Activated T-helper 1 cell treated with anti-CD3 and anti-CD28 coated beads, Interleukin-2, amount 50 U/mL, for 16 hours (primary cell): Measurements from ENCODE around the gene NDUFS8.

Experiments
- DNase-seq, 2 donors: peaks; one replicate each; pipeline ENCODE4 v3.0.0-alpha.2; 2020; ENCODE audit warnings: low read depth in 1 of 2, low spot score in 1 of 2

Gene NDUFS8

DNA sequence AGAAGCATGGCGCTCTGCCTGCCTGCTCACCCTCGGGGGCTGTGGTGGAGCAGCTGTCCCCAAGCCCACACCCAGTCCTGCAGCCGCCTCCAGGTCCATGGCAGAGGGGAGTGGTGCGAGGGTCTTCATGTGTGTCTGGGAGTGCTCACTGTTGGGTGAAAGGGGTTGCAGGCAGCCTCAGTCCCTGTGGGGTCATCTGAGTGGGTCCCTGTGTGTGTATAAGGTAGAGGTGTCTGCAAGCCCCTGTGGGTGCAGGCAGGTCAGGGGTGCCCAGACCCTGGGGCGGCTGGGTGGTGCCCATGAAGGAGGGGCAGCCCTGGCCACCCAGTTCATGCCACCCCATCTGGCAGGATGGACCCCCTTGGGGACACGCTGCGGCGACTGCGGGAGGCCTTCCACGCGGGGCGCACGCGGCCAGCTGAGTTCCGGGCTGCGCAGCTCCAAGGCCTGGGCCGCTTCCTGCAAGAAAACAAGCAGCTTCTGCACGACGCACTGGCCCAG lies 15.5 kb upstream of the NDUFS8 start:
- no peak for DNase-seq

- DNase-seq: no peak
Observed at GRCh38 chr11:68015467-68015866, 15.0 kb upstream of the NDUFS8 start.

DNA sequence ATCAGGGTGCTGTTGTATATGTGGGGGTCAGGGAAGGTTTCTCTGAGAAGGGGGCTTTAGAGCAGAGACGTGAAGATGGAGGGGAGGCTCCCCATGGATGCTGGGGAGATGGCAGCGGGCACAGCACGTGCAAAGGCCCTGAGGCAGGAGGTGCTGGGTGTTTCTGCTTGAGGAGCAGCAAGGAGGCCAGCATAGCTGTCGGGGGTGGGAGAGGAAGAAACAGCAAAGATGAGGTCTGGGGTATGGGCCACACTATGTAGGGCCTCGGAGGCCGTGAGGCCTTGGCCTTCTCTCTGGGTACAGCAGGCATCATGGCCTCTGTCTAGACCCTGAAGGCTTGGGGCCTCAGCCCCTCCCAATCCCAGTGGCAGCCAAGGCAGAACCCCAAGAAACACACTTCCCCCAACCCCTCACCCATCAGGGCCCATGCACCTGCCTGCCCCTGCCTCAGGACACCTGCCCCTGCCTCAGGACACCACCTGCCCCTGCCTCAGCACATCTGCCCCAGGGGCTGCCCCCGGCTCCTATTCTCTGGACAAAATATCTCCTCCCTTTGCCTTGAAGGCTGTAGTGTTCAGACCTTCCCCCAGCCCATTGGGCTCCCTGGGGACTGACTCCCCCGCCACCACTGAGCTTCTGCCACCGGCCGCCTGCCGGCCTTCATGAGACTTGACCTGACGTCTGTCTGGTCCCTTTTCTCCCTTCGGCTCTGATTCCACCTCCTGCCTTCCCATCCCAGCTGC lies 14.1 kb upstream of the NDUFS8 start:
- no peak for DNase-seq

DNA sequence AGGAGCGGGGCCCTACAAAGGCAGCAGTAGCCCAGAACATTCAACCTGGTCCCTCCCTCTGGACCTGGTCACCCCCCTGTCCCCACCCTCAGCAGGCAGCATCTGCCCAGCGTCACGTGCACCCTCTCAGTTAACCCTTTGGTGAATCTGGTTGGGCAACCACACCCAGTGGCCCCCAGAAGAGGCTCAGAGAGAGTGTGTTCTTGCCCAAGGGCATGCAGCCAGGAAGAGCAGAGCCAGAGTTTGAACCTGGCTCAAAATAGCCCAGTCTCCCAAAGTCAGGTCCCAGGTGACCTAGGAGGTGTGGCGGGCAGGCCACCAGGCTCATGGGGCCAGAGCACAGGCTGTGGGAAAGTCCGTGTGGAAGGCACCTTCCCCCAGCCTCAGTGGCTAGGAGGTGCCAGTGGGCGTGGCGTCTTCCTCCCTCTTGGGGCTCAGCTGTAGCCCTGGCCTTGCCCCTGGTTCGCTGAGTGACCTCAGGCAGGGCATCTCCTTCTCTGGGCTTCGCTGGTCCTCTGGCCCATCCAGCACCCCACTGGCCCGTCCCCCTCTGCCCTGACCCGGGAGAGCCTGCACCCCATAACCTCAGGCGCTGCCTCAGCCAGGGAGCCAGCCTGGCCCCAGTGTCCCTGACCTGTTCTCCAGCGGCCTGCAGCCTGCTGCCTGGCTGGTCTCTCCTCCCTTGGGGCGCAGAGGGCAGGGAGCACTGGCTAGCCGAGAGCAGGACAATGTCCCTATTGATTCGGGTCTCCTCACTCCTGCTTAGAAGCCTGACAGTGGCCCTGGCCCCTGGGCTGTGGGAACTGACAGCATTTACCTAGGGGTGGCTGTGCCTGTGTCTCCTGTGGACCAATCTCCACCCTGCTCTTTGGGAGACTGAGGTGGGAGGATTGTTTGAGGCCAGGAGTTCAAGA lies 13.3 kb upstream of the NDUFS8 start:
- no peak for DNase-seq

- DNase-seq: no peak
Observed at GRCh38 chr11:68017980-68018729, 12.3 kb upstream of the NDUFS8 start.

DNA sequence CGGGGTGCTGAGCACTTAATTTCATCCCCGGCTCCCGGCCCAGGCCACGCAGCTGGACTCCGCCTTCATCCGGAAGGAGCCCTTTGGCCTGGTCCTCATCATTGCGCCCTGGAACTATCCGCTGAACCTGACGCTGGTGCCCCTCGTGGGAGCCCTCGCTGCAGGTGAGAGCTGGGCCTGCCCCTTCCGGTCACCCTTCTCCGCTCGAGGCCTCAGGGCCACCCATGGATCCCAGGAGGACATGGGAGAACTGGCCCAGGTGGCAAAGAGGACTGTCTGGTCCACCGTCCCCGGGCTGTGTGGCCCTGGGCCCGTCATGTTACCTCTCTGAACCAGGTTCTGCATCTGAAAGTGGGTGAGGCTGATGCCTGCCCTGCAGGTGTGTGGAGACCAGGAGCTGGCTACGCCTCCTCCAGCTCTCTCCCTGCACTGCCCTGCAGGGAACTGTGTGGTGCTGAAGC lies 11.7 kb upstream of the NDUFS8 start:
- DNase-seq: no peak

DNA sequence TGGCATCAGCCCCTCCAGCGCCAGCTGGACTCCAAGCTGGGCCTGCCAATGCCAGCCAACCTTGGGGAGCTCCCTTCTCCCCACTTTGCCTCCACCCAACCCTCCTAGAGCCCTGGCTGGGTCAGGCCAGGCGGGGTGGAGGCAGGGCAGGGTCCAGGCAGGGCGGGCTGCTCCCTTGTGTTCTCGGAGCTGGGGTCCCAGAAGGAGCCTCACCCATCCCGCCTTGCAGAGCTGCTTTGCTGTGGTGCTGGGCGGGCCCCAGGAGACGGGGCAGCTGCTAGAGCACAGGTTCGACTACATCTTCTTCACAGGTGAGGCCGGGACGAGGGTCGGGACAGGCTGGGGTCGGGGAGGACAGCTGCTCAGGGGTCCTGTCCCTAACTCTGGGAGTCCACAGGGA lies 11.0 kb upstream of the NDUFS8 start:
- no peak for DNase-seq

DNA sequence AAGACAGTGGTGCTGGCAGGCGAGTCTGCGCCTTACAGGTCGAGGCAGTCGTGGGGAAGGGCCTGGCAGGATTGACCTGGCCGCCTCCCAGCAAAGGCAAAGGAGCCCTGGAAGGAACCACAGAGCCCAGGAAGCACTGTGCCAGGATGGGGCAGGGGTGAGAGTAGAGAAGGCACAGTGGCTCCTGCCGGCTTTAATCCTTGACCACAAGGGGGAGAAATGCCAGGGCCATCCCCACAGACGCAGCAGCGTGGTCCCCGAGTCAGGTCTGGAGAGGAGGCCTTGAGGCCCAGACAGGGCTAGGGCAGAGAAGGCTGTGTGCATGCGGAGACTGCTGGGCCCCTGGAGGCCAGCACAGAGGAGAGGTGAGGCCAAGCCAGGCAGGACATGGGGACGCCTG lies 9.9 kb upstream of the NDUFS8 start:
- no peak for DNase-seq

DNA sequence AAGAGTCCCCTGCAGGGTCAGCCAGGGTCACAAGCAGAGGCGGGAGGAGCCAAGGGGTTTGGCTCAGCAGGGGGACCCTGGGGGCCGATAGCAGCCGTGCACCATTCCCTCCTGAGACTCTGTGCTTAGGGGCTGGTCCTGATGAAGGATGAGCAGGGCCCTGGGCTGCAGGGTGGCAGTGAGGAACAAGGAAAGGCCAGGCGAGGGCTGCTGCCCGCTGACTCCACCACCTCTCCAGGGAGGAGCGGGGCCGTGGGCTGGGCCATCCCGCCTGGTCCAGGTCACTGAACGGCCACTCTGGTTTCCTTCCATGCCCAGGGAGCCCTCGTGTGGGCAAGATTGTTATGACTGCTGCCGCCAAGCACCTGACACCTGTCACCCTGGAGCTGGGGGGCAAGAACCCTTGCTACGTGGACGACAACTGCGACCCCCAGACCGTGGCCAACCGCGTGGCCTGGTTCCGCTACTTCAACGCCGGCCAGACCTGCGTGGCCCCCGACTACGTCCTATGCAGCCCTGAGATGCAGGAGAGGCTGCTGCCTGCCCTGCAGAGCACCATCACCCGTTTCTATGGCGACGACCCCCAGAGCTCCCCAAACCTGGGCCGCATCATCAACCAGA lies 9.2 kb upstream of the NDUFS8 start:
- DNase-seq: no peak

- no peak for DNase-seq
Observed at GRCh38 chr11:68022531-68022930, 8.0 kb upstream of the NDUFS8 start.

DNA sequence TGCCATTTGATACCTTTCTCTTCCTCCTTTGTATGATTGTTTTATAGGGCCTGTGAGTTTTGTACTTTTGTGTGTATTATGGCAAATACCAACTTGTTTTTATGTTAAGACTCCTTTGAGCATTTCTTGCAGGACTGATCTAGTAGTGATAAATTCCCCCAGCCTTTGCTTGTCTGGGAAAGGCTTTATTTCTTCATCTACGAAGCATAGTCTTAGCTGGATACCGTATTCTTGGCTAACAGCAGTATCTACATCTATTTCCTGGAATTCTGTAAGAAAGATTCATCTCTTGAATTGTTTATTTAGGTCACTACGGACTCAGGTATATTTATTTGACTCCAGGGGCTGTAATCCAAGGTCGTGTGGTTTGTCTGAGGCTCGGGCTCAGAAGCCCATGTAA lies 6.0 kb upstream of the NDUFS8 start:
- no peak for DNase-seq

- DNase-seq: no peak
Observed at GRCh38 chr11:68025047-68025446, 5.4 kb upstream of the NDUFS8 start.

DNA sequence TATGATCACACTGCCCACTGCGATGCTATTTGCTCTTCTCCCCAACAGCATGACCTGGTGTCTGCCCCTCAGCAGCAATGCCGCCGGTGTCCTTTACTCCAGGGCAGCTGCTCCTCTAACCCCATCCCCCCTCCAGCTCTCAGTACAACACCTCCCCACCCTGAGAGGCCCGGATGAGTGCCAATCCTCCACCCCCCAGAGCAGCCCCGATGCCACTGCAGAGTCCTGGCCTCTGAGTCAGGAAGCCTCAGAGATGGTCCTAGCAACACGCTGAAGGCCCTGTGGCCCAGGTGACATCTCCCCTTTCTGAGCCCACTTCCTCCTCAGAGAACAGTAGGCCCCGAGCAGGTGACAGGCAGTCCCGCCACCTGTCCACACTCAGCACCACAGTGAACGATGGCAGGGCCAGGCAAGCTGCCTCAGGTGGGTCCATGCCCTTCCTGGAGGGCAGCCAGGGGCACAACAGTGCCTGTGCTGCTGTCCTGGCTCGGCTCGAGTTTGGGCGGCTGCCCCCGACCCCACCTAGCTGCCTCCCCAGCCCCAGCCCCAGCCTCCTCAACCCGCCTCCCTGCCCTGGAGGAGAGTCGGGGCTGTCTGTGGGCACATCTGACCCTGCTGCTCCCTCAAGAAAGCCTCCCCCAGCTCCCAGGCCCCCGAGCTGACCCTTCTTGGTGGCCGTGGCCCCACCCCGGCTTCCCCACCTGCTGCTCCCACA lies 3.9 kb upstream of the NDUFS8 start:
- no peak for DNase-seq

DNA sequence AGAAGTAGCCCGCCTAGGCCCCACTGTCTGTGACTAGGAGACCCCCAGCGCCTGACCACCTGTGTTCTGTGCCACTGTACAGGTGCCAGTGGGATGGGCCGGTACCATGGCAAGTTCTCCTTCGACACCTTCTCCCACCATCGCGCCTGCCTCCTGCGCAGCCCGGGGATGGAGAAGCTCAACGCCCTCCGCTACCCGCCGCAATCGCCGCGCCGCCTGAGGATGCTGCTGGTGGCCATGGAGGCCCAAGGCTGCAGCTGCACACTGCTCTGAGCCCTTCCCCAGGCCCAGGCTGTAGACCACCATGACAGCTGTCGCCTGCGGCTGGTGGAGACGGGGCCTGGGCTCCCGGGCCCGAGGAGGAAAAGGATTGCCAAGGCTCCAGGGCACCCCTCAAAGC lies 2.8 kb upstream of the NDUFS8 start:
- DNase-seq: no peak

DNA sequence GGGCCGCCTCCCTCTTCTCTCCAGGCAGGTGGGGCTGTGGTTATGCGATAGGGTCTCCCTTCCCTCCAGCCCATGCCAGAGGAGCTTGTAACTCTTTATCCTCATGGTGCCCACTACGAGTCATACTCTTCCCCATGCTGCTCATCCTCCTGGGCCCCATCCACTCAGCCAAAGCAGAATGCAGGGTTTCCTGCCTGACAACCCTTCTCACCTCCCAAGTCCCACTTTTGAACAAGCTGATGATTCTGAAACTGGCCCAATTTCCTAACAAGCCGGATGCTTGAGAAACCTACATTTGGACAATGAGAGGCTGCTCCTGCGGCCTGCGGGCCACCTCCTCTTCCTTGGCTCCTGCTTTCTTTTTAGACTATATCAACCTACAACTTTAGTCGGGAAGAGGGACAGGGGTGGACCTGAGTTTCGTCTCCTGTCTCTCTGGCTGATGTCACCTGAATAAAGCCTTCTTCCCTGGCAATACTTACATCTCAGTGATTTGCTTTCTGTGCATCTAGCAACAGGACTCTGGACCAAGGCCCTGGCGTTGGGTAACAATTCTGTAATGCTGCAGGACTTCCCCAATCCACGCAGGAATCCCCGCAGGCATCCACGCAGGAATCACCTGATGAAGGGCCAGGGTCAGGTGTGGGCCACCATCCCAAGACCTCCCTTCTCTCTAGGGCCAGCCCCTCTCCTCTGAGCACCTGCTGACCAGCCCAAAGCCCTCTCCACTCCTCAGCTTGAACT lies 1.5 kb upstream of the NDUFS8 start:
- DNase-seq: no peak

DNA sequence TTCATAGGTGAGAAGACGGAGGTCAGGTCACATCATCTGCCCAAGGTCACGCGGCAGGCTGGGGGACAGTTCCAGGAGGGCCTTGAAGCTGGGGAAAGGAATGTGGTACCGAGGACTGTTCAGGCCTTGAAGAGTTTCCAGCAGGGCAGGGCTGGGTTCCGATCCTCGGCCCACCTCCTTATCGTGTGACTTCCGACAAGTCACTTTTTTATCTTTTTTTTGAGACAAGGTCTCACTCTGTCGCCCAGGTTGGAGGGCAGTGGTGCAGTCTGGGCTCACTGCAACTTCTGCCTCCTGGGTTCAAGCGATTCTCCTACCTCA lies 623 bp downstream of the NDUFS8 start:
- no peak for DNase-seq

DNA sequence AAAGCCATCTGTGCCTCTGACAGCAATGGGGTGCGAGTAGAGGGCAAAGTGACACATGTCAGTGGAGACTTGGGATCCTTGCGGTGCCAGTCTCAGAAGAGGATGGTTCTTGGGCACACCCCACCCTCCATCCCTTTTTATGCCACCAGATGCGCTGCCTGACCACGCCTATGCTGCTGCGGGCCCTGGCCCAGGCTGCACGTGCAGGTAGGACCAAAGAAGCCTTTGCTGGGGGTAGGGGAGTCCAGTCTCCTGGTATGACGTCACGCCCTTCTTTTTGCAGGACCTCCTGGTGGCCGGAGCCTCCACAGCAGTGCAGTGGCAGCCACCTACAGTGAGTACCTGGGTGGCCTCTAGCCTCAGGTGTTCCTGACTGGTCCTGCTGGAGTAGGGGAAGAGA lies 1.5 kb downstream of the NDUFS8 start:
- no peak for DNase-seq

DNA sequence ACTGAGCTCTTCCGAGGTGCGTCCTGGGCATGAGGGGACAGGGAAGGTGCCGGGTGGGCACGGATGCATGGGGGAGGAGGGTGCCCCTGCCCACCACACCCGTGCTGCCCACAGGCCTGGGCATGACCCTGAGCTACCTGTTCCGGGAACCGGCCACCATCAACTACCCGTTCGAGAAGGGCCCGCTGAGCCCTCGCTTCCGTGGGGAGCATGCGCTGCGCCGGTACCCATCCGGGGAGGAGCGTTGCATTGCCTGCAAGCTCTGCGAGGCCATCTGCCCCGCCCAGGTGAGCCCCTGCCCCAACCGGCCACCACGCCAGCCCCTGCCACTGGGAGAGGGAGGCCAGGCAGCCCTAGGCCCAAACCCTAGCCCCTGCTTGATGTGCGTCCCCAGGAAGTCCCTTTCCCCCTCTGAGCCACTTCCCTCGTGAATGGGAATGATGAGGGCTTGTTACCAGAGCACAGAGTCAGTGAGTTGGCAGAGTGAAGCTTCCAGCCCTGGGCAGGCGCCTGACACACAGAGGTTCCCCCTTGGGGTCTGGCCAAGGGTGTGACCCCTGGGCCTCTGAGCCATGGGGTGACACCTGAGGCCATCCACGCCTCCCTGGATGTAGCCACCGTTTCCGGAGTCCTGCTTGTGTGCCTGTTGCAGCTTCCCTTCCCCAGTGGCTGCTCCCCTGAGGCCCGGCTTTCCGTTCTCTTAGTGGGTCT lies 2.7 kb downstream of the NDUFS8 start:
- DNase-seq: no peak

- no peak for DNase-seq
Observed at GRCh38 chr11:68033708-68034045, 3.2 kb downstream of the NDUFS8 start.
